NCI-H187 treated with DMSO at 0.1 percent for 48 hours (cell line): ENCODE measurements around the gene DAB2IP.

Source experiments
- DNase-seq: peaks from one replicate; lab custom pipeline; 2025; lab: John Stamatoyannopoulos, UW

DAB2IP gene

GRCh38 chr9:121645003-121645402 is 6.4 kb upstream of the DAB2IP start:
- no peak for DNase-seq

DNA sequence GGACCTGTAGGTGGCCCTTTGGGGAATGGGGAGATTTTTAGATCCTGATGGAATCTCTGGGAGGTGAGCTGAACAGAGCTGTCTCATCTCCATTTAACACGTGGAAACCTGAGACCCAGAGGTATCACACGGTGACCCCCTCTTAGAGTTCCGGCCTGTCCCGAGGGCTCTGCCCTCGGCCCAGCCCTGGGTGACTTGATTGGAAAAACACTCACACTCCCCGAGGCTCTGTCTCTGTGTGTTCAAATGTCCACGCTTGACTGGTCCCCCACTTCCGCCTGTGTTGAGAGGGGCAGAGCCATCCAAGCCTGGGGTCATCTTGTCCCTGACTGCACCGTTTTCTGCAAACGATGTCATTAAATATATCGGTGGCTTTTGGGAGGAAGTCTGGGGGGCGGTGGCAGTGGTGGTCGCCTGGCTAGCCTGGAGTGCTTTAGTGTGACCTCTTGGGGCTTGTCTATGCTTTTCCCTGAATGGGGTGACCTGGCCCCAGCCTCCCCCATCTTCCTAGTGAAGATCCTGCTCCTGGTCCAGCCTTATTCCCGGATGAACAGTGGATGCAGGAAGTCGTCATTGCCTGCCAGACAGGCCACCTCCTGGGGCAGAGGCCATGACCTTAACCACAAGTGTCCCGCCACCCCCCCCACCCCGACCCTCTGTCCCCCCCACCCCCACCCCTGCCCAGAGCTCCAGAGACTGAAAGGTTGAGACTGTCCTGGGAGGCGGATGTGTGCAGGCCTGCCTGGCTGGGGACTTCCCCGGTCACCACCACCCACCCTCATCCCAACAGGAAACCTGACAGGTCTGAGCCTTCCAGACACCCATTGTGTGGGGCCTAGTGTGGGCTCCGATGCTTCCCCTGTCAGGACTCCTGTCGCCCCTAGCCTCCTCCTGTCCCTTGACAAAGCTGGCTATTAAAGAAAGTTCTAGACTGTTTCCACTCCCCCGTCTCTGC is 5.3 kb upstream of the DAB2IP start:
- DNase-seq: no peak

DNA sequence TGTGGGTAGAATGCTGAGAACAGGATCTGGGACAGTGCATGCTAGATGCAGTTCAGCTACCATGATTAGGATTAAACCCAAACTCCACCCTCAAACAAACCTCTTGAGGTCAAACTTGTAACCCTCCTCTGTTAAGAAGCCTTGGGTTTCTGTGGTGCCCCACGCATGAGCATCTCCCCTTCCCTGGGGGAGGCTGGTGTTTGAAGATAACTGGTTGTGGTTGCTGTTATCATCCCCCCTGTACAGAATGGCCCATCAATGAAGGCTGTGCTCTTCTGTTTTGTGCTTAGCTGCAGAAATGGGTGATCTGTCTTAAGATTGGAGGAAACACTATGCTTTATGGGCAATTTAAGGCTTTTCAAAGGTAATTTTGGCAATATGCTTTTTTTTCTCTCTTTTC is 4.4 kb upstream of the DAB2IP start:
- DNase-seq: no peak

DNA sequence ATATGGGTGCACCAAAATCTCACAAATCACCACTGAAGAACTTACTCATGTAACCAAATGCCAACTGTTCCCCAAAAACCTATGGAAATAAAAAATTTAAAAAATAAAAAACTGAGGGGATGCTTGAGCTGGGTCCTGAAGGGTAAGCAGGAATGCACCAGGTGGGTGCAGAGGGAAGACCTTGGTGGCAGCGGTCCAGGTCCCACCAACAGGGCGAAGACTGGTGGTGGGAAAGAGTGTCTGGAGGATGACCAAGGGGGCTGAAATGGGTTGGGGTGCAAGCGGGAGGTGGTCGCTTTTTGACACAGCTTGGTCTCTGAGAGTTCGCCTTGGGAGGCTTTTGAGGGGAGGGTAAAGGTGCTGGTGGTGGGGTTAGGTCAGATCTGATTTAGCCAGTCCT is 3.3 kb upstream of the DAB2IP start:
- DNase-seq: no peak

- DNase-seq: no peak
Observed at GRCh38 chr9:121648799-121649198, 2.6 kb upstream of the DAB2IP start.

- no peak for DNase-seq
Observed at GRCh38 chr9:121649476-121650216, 1.8 kb upstream of the DAB2IP start.

DNA sequence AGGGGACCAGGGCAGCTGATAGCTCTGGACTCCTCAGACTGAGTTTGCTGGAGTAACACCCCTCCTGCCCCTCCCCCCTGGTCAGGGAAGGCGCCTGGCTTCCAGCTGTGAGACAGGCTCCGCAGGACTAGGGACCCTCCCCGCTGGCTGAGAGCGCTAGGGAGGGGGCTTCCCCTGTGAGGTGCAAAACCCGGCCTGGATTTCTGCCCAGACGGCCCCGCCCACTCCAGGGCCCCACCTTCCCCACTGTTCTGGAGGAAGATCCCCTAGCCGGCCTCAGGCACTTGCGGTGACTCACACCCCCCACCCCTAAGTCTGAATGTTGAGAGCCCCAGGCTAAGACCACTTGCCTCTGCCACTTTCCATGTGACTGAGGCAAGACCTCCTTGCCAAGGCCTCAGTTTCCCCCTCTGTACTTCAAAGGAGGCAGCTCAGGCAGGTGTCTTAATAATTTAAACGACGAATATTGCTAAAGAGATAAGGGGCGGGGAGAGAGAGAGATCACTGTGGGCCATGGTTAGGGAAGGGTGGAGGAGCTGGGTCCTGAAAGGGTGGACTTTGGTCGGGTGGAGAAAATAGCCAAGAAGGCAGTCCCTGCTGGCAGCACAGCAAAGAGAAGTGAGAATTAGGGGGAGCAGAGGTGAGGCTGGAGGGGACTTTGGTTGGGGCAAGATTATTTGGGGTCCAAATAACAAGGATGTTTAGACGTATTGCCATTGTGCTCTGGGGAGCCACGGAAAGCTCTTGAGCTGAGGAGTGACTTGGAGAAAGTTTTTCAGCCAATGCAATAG is 1.0 kb upstream of the DAB2IP start:
- DNase-seq: no peak

DNA sequence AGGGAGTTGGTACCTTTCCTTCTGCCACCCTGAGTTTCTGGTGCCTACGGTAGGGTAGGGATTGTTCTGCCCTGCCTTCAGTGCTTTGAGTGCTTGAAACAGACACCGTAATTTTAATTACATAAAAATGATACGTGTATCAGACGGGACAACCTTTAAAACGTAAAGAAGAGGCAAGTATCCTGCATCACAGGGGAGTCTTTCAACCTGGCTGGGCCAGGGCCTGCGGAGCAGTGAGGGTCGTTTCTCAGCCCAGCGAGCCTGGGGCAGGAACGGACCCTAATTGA is 483 bp upstream of the DAB2IP start:
- DNase-seq: no peak

DNA sequence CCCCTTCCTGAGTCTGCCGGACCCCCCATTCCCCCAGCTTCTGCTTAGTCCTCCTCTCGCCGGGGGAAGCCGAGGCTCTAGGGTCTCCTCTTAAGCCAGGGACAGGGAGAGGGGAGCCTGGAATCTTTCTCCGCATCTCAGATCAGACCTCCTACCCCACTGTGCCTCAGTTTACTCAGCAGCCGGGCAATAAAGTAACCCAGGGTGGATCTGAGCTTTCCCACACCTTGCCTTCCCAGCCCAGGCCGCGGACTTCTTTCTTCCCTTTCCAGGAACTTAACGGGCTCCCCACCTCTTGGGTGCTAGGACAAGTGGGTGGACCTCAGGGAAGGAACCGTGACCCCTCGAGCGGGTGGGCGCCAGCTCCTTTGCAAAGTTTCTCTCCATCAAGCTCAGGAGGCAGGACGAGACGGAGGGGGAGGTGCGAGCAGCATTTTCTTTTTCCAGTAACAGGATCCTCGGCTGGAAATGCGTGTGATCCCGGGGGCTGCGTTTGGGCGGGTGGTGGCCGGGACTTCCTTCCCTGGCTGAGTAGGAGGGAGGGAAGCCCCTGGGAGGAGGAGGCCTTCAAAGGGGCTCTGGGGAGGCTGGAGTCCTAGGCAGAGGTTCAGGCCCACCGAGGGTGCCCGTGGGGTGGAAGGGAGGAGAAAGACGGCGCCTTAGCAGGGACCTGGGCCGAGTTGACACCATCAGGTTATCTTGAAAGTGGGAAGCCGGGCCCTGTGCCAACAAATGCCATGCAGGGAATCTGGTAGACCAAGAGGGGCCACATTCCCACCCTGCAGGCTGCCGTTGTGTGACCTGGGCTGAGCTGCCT is 795 bp downstream of the DAB2IP start:
- DNase-seq: no peak

GRCh38 chr9:121652838-121653231 is 1.4 kb downstream of the DAB2IP start:
- no peak for DNase-seq

GRCh38 chr9:121654499-121655140 is 3.2 kb downstream of the DAB2IP start:
- DNase-seq: no peak

DNA sequence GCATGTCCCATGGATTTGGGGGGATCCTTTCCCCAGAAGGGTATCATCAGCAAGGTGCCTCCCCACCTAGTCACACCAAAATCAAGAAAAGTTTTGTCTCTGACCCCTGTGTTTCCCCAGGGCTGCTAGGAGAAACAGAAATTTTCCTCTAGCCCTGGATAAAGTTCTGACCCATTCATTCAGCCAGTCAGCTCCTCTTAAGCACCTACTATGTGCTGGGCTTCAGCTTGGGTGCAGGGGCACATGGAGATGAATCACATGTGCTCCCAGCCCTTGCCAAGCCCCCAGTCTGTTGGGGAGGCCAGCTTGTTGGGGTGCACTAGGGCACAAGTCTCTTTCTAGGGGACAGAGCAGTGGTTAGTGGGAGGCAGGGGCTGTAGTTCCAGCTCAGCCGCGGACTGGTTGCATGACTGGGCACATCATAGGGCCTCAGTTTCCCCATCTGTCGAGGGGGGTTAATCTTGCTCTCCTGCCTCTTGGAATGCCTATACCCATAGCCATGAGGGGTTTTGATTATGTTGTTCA is 3.9 kb downstream of the DAB2IP start:
- DNase-seq: no peak

DNA sequence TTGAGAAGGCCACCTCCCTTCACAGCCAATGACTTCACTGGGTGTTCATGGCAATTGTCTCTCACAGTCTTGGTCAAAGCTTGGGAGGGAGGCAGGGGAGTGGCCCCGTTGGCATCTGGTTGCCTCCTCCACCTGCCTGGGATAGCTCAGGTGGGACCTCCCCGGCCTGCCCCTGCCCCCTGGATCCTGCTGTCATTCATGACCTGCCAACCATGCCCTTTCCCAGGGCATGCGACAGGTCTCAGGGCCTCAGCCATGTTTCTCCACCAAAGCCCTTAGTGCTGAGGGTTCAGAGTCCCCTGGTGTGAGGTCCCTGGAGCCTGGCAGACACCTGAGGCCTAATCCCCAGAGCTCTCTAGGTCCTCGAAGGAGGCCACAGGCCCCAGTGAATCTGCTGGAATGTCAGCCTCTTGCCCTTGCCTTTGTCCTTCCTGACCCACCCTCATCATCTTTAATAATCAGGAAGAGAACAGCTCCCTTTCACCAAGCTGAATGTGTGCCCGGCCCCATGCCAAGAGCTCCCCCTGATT is 5.6 kb downstream of the DAB2IP start:
- no peak for DNase-seq

GRCh38 chr9:121658166-121658565 is 6.7 kb downstream of the DAB2IP start:
- DNase-seq: no peak

GRCh38 chr9:121658591-121658990 is 7.2 kb downstream of the DAB2IP start:
- no peak for DNase-seq

DNA sequence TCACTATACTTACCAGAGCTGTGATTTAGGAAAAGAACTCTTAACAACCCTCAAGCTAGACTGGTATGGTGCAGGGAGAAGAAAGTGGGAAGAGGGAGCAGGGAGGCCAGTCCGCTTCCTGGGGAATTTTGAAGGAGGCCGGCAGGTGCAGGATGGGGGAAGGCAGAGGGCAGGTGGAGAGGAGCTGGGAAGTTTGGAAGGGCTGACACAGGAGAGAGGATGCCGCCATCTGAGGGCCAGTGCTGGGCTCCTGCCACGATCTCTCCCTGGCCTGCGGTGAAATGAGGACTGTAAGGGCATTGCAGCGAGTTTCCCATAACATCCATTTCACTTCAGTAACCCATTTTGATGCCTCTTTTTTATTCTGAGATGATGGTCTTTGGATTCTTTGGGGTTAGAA is 8.9 kb downstream of the DAB2IP start:
- DNase-seq: no peak

DNA sequence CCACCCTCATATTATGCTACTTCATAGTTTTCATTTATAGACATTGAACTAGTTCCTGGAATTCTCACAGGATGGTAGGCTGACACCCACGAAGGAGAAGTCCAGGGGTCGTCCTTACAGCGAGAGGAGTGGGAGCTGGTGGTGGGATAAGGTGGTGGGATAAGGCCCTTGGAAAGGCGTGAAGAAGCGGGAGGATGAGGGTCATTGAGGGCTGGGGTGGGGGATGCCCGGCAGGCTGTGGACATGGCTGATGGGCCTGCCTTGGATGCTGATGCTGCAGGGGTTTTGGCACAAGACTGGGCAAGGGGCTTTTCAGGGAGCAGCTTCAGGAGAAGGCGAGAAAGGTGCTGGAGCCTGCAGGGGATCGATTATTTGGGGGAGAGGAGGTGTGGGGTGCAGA is 9.4 kb downstream of the DAB2IP start:
- DNase-seq: no peak

GRCh38 chr9:121661328-121661727 is 9.9 kb downstream of the DAB2IP start:
- no peak for DNase-seq

DNA sequence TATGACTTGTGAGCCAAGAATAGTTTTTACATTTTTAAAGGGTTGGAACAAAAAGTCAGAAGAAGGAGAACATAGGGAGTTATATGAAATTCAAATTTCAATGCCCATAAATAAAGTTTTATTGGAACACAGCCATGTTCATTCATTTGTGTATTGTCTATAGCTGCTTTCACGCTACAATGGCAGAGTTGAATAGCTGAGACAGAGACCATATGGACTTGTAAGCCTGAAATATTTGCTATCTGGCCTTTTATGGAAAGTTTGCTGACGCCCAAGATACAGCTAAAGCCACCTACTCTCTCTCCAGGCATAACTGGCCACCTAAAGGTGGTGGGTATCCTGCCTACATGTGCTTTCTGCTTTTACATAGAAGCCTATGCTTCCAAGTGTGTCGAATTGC is 10.9 kb downstream of the DAB2IP start:
- DNase-seq: no peak

DNA sequence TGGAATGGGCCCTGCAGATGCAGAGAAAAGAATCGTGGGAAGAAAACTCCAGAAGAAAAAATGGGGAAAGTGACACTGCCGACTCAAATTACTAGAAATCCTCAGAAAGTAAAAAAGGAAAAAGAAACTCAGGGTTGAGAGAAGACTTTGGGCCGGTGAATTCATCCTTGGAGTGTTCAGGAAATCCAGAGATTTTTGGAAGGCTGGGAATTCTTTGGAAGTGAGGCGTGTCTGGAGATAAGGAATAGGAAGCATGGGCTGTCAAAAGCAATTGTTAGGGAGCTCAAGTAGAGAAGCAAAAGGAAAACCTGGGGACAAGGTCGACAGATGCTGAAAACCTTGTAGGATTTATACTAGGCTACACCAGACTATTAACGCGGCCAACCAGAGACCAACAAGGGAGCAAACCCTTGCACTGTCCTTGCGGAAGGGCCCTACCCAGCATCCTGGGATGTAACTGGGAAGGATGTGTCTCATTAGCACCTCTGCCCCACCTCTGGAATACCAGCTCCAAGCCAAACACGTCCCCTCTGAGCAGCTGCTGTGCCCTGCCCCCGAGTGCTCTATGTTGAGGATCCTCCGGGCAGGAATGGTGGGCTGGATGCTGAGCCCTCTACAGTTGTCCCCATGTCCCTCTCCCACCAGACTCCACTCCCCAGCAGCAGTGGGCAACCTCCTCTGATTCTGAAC is 11.6 kb downstream of the DAB2IP start:
- no peak for DNase-seq
